ENCODE results near the gene HEATR3. TPM values are rescaled to one million over a fixed set of nuclear protein-coding genes. Genes with fewer than 3 reads are reported as not detected.

The HEATR3 gene
- total and polyA plus RNA-seq, 2 of the 13 experiments (the other 11 are each of a cell fraction or from before 2014, with no cell fraction given) = 22.4 to 52.4 TPM

DNA sequence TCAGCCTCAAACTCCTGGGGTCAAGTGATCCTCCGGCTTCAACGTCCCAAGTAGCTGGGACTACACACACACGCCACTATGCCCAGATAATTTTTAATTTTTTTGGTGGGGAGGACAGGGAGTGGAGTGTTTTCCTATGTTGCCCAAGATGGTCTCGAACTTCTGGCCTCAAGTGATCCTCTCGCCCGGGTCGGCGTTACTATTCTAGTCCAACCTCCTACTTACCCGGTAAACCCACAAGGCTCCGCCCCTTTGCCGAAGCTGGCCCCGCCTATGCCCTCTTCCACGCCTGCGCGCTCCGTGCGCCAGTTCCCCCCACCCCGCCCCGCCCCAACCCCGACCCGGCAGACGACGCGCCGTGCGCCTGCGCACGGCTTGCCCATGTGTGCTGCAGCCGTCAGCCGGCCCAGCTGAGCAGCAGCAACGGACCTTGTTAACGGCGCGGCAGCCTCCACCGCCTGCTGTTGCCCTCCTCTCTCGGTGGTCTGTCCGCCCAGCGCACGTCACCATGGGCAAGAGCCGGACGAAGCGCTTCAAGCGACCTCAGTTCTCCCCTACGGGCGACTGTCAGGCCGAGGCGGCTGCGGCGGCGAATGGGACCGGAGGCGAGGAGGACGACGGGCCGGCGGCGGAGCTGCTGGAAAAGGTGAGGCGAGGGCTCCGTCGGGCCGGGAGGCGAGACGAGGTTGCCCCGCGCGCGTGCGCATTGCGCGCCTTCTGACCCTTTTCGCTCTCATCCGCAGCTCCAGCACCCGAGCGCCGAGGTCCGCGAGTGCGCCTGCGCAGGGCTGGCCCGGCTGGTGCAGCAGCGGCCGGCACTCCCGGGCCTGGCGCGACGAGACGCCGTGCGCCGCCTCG lies at the start of gene HEATR3 (continued):
- TF ChIP-seq, protein P1, sequence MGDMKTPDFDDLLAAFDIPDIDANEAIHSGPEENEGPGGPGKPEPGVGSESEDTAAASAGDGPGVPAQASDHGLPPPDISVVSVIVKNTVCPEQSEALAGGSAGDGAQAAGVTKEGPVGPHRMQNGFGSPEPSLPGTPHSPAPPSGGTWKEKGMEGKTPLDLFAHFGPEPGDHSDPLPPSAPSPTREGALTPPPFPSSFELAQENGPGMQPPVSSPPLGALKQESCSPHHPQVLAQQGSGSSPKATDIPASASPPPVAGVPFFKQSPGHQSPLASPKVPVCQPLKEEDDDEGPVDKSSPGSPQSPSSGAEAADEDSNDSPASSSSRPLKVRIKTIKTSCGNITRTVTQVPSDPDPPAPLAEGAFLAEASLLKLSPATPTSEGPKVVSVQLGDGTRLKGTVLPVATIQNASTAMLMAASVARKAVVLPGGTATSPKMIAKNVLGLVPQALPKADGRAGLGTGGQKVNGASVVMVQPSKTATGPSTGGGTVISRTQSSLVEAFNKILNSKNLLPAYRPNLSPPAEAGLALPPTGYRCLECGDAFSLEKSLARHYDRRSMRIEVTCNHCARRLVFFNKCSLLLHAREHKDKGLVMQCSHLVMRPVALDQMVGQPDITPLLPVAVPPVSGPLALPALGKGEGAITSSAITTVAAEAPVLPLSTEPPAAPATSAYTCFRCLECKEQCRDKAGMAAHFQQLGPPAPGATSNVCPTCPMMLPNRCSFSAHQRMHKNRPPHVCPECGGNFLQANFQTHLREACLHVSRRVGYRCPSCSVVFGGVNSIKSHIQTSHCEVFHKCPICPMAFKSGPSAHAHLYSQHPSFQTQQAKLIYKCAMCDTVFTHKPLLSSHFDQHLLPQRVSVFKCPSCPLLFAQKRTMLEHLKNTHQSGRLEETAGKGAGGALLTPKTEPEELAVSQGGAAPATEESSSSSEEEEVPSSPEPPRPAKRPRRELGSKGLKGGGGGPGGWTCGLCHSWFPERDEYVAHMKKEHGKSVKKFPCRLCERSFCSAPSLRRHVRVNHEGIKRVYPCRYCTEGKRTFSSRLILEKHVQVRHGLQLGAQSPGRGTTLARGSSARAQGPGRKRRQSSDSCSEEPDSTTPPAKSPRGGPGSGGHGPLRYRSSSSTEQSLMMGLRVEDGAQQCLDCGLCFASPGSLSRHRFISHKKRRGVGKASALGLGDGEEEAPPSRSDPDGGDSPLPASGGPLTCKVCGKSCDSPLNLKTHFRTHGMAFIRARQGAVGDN (CRISPR knock-in tag; IDR thresholded peaks at IDR 0.05) = peak; percentile 96
- TF ChIP-seq, protein P2, sequence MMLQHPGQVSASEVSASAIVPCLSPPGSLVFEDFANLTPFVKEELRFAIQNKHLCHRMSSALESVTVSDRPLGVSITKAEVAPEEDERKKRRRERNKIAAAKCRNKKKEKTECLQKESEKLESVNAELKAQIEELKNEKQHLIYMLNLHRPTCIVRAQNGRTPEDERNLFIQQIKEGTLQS (CRISPR knock-in tag; IDR thresholded peaks at IDR 0.05) = peak; percentile 61
- TF ChIP-seq, protein P3, sequence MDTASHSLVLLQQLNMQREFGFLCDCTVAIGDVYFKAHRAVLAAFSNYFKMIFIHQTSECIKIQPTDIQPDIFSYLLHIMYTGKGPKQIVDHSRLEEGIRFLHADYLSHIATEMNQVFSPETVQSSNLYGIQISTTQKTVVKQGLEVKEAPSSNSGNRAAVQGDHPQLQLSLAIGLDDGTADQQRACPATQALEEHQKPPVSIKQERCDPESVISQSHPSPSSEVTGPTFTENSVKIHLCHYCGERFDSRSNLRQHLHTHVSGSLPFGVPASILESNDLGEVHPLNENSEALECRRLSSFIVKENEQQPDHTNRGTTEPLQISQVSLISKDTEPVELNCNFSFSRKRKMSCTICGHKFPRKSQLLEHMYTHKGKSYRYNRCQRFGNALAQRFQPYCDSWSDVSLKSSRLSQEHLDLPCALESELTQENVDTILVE (CRISPR knock-in tag; IDR thresholded peaks at IDR 0.05) = peak; percentile 77
- TF ChIP-seq THAP11 (CRISPR knock-in tag; IDR thresholded peaks at IDR 0.05) (peak; percentile 52), HMGA1 (CRISPR knock-in tag; conservative IDR thresholded peaks at IDR 0.05) (no peak), ESRRA (CRISPR knock-in tag; IDR thresholded peaks at IDR 0.05; ENCODE audit: low read depth) (no peak), ZNF326 (CRISPR knock-in tag; IDR thresholded peaks at IDR 0.05; ENCODE audit: borderline replicate concordance) (no peak), IKZF1 (IDR thresholded peaks at IDR 0.05) (no peak), ZNF382 (CRISPR knock-in tag; IDR thresholded peaks at IDR 0.05; ENCODE audit: borderline replicate concordance) (no peak), ZNF20 (CRISPR knock-in tag; IDR thresholded peaks at IDR 0.05) (0 out of 2 replicates have a peak, but pooled peaks have one; percentile 57), HDAC2 (CRISPR knock-in tag; IDR thresholded peaks at IDR 0.05) (peak; percentile 63; the same call in 1 of the 2 replicates), ZNF878 (CRISPR knock-in tag; IDR thresholded peaks at IDR 0.05) (no peak), DR1 (CRISPR knock-in tag; IDR thresholded peaks at IDR 0.05) (0 out of 2 replicates have a peak, but pooled peaks have one; percentile 44), SKI (IDR thresholded peaks at IDR 0.05; ENCODE audit: partially characterized antibody) (no peak)
- TF ChIP-seq, protein P4, sequence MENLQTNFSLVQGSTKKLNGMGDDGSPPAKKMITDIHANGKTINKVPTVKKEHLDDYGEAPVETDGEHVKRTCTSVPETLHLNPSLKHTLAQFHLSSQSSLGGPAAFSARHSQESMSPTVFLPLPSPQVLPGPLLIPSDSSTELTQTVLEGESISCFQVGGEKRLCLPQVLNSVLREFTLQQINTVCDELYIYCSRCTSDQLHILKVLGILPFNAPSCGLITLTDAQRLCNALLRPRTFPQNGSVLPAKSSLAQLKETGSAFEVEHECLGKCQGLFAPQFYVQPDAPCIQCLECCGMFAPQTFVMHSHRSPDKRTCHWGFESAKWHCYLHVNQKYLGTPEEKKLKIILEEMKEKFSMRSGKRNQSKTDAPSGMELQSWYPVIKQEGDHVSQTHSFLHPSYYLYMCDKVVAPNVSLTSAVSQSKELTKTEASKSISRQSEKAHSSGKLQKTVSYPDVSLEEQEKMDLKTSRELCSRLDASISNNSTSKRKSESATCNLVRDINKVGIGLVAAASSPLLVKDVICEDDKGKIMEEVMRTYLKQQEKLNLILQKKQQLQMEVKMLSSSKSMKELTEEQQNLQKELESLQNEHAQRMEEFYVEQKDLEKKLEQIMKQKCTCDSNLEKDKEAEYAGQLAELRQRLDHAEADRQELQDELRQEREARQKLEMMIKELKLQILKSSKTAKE (CRISPR knock-in tag; IDR thresholded peaks at IDR 0.05; ENCODE audit: borderline replicate concordance) = no peak
- TF ChIP-seq, protein P5, sequence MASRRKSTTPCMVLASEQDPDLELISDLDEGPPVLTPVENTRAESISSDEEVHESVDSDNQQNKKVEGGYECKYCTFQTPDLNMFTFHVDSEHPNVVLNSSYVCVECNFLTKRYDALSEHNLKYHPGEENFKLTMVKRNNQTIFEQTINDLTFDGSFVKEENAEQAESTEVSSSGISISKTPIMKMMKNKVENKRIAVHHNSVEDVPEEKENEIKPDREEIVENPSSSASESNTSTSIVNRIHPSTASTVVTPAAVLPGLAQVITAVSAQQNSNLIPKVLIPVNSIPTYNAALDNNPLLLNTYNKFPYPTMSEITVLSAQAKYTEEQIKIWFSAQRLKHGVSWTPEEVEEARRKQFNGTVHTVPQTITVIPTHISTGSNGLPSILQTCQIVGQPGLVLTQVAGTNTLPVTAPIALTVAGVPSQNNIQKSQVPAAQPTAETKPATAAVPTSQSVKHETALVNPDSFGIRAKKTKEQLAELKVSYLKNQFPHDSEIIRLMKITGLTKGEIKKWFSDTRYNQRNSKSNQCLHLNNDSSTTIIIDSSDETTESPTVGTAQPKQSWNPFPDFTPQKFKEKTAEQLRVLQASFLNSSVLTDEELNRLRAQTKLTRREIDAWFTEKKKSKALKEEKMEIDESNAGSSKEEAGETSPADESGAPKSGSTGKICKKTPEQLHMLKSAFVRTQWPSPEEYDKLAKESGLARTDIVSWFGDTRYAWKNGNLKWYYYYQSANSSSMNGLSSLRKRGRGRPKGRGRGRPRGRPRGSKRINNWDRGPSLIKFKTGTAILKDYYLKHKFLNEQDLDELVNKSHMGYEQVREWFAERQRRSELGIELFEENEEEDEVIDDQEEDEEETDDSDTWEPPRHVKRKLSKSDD (CRISPR knock-in tag; IDR thresholded peaks at IDR 0.05; ENCODE audit: low read depth) = 0 out of 2 replicates have a peak, but pooled peaks have one; percentile 16
- TF ChIP-seq, protein P6, sequence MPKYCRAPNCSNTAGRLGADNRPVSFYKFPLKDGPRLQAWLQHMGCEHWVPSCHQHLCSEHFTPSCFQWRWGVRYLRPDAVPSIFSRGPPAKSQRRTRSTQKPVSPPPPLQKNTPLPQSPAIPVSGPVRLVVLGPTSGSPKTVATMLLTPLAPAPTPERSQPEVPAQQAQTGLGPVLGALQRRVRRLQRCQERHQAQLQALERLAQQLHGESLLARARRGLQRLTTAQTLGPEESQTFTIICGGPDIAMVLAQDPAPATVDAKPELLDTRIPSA (CRISPR knock-in tag; IDR thresholded peaks at IDR 0.05; ENCODE audit: borderline replicate concordance) = no peak

Measured in HepG2 (cell line).